ENCODE results near the gene PEG3. TPM values are rescaled to one million over a fixed set of nuclear protein-coding genes. Genes with fewer than 3 reads are reported as not detected.

PEG3 gene
- total RNA-seq, 4 donors from 2014 or later: 9.8 to 24.1 (median 18.8) TPM

GRCh38 chr19:56837004-56837403 is 3.5 kb downstream of the PEG3 start:
- no peak overlapping the region for H3K4me3 ChIP-seq (replicated peaks in 1 of 3)
- H3K4me1 ChIP-seq: peaks cover 0 to 3% of the 10 kb centered on the region in 2 donors
- no peak for TF ChIP-seq CTCF (IDR thresholded peaks at IDR 0.05)
- no peak for TF ChIP-seq POLR2A (IDR thresholded peaks at IDR 0.05)
- H3K9me3 ChIP-seq: no peaks in the 10 kb centered on the region
- peak overlapping the region; percentile 17 to 92 (median 63) for H3K27ac ChIP-seq
- 36% methylated on average over 6 of the region's 6 CpGs for WGBS, 2 donors
- DNase-seq: peak; percentile 31 to 58
- no peaks in the 10 kb centered on the region for H3K27me3 ChIP-seq
- intact Hi-C loops (cut with DNase I): no loop called here
- H3K36me3 ChIP-seq: no peaks in the 10 kb centered on the region

GRCh38 chr19:56836059-56836458 is 4.5 kb downstream of the PEG3 start:
- peaks cover 7 to 11% of the 10 kb centered on the region in 2 donors for H3K4me1 ChIP-seq
- no peaks in the 10 kb centered on the region for H3K27me3 ChIP-seq
- H3K36me3 ChIP-seq: no peaks in the 10 kb centered on the region
- 89 to 92% methylated on average over 9 of the region's 9 CpGs for WGBS, 2 donors
- DNase-seq: no peak
- no peaks in the 10 kb centered on the region for H3K9me3 ChIP-seq
- intact Hi-C loops (cut with DNase I): no loop called here
- no peak for TF ChIP-seq POLR2A (IDR thresholded peaks at IDR 0.05)
- no peak for TF ChIP-seq CTCF (IDR thresholded peaks at IDR 0.05)
- H3K27ac ChIP-seq: no peak overlapping the region
- no peak overlapping the region for H3K4me3 ChIP-seq (replicated peaks in 1 of 3)

GRCh38 chr19:56835401-56835800 is 5.1 kb downstream of the PEG3 start:
- no peak for DNase-seq
- intact Hi-C loops (cut with DNase I): no loop called here
- H3K27ac ChIP-seq: no peak overlapping the region
- no peaks in the 10 kb centered on the region for H3K9me3 ChIP-seq
- H3K36me3 ChIP-seq: no peaks in the 10 kb centered on the region
- H3K27me3 ChIP-seq: no peaks in the 10 kb centered on the region
- TF ChIP-seq POLR2A (IDR thresholded peaks at IDR 0.05) (no peak), CTCF (IDR thresholded peaks at IDR 0.05) (no peak)
- no peak overlapping the region for H3K4me3 ChIP-seq (replicated peaks in 1 of 3)
- H3K4me1 ChIP-seq: peaks cover 8 to 16% of the 10 kb centered on the region in 2 donors

GRCh38 chr19:56834564-56835375 is 5.8 kb downstream of the PEG3 start:
- DNase-seq: no peak
- Histone ChIP-seq H3K4me3 (replicated peaks in 1 of 3) (no peak overlapping the region), H3K27ac (no peak overlapping the region), H3K9me3 (no peaks in the 10 kb centered on the region), H3K27me3 (no peaks in the 10 kb centered on the region), H3K4me1 (peaks cover 8 to 17% of the 10 kb centered on the region in 2 donors), H3K36me3 (no peaks in the 10 kb centered on the region)
- intact Hi-C loops (cut with DNase I): no loop called here
- no peak for TF ChIP-seq POLR2A (IDR thresholded peaks at IDR 0.05)
- TF ChIP-seq CTCF (IDR thresholded peaks at IDR 0.05): no peak
- 82 to 87% methylated on average over 5 of the region's 5 CpGs for WGBS, 2 donors

DNA sequence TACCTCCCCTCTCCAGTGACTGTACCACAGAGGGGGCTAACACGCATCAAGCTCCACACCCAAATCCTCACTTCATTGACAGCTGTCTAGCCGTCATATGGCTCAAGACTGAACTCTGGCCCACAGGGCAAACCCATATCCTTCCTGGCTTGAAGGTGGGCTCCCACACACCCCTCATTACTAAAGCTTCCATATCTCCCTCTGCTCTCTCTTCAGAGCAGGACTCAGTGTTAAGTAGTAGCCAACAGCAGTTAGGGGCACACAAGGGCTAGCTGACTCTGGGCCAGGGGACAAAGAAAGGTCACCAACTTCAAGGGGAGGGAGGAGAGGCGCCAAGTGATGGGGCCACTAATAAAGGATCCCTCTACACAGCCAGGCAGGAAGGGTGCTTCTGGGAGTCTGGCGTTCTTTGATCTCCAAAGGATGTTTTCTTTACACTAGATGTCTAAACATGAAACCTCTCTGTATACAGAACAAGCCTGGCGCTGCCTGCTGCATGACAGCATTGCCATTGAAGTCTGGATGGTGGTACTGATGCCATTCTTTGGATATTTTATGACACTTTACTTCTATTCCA is 8.1 kb downstream of the PEG3 start:
- no peak overlapping the region for H3K4me3 ChIP-seq (replicated peaks in 1 of 3)
- H3K27me3 ChIP-seq: no peaks in the 10 kb centered on the region
- no peaks in the 10 kb centered on the region for H3K36me3 ChIP-seq
- TF ChIP-seq CTCF (IDR thresholded peaks at IDR 0.05): no peak
- peaks cover 8 to 17% of the 10 kb centered on the region in 2 donors for H3K4me1 ChIP-seq
- H3K9me3 ChIP-seq: no peaks in the 10 kb centered on the region
- 78 to 80% methylated on average over 5 of the region's 5 CpGs for WGBS, 2 donors
- no peak overlapping the region for H3K27ac ChIP-seq
- intact Hi-C loops (cut with DNase I): no loop called here
- DNase-seq: no peak

All from thyroid gland (tissue), 4 donors.